ENCODE data around the gene ALDH1A2.

Gene ALDH1A2

GRCh38 chr15:58096529-58097084 is 31.1 kb upstream of the ALDH1A2 start:
- Histone ChIP-seq H3K4me1 (ENCODE audit: low read depth, poor library complexity, severe bottlenecking) (no peaks in the 10 kb centered on the region), H3K27me3 (ENCODE audit: insufficient read depth, low read depth) (no peaks in the 10 kb centered on the region), H3K9ac (no peak overlapping the region), H3K4me2 (no peak overlapping the region), H3K36me3 (ENCODE audit: insufficient read depth) (no peaks in the 10 kb centered on the region), H3K79me2 (ENCODE audit: insufficient read depth, low read depth) (no peaks in the 10 kb centered on the region), H3K27ac (no peak overlapping the region), H2AFZ (ENCODE audit: low read depth) (no peak overlapping the region), H4K20me1 (ENCODE audit: insufficient read depth) (no peaks in the 10 kb centered on the region), H3K4me3 (IDR thresholded peaks at IDR 0.05; ENCODE audit: insufficient read depth, low read depth, low read length) (no peak overlapping the region)
- TF ChIP-seq CTCF (conservative IDR thresholded peaks at IDR 0.05; ENCODE audit: low read depth, low read length) = no peak

DNA sequence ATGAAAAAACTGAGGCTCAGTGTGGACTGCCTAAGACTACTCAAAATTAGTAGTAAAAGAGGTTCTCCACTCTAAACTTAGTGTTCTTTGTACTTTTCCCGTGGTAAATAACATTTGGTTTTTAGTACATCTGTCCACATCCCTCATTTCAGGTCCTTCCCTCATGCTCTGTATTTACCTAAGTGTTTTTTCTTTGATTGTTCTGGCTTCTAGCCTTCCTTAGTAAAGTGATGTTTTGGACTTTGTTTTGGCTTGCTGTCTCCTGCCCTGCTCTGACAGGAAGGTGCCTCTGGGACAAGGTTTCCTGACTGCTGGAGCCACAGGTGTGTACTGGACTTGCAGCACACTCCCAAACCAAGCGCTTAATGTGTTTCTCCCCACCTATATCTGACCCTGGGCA is 29.9 kb upstream of the ALDH1A2 start:
- H3K27ac ChIP-seq = no peak overlapping the region
- H2AFZ ChIP-seq (ENCODE audit: low read depth) = no peak overlapping the region
- TF ChIP-seq CTCF (conservative IDR thresholded peaks at IDR 0.05; ENCODE audit: low read depth, low read length) = no peak
- H3K4me1 ChIP-seq (ENCODE audit: low read depth, poor library complexity, severe bottlenecking) = no peaks in the 10 kb centered on the region
- no peaks in the 10 kb centered on the region for H3K36me3 ChIP-seq (ENCODE audit: insufficient read depth)
- no peak overlapping the region for H3K9ac ChIP-seq
- no peaks in the 10 kb centered on the region for H3K79me2 ChIP-seq (ENCODE audit: insufficient read depth, low read depth)
- H3K4me3 ChIP-seq (IDR thresholded peaks at IDR 0.05; ENCODE audit: insufficient read depth, low read depth, low read length) = no peak overlapping the region
- H4K20me1 ChIP-seq (ENCODE audit: insufficient read depth) = no peaks in the 10 kb centered on the region
- H3K4me2 ChIP-seq = no peak overlapping the region
- no peaks in the 10 kb centered on the region for H3K27me3 ChIP-seq (ENCODE audit: insufficient read depth, low read depth)

DNA sequence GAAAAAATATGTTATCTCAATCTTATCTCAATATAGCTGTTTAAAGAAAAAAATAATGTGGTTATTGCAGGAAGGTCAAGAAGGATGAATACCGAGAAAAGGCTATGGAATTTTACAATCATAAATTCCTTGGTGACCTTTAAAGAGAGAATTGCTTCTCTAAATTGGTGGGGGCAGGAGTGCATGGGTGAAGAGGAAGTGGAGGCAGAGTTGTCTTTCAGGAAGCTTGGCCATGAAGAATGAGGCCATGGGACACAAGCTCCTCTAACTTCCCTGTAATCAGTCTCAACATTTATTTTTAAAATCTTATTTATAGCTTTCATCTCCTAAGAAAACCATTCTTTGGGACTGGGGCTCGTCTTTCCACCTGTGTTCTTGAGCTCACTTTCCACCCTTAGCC is 22.4 kb upstream of the ALDH1A2 start:
- no peaks in the 10 kb centered on the region for H4K20me1 ChIP-seq (ENCODE audit: insufficient read depth)
- H2AFZ ChIP-seq (ENCODE audit: low read depth) = no peak overlapping the region
- H3K79me2 ChIP-seq (ENCODE audit: insufficient read depth, low read depth) = no peaks in the 10 kb centered on the region
- H3K9ac ChIP-seq = no peak overlapping the region
- no peak for TF ChIP-seq CTCF (conservative IDR thresholded peaks at IDR 0.05; ENCODE audit: low read depth, low read length)
- H3K4me1 ChIP-seq (ENCODE audit: low read depth, poor library complexity, severe bottlenecking) = no peaks in the 10 kb centered on the region
- H3K27ac ChIP-seq = no peak overlapping the region
- H3K36me3 ChIP-seq (ENCODE audit: insufficient read depth) = no peaks in the 10 kb centered on the region
- no peak overlapping the region for H3K4me3 ChIP-seq (IDR thresholded peaks at IDR 0.05; ENCODE audit: insufficient read depth, low read depth, low read length)
- no peaks in the 10 kb centered on the region for H3K27me3 ChIP-seq (ENCODE audit: insufficient read depth, low read depth)
- no peak overlapping the region for H3K4me2 ChIP-seq

DNA sequence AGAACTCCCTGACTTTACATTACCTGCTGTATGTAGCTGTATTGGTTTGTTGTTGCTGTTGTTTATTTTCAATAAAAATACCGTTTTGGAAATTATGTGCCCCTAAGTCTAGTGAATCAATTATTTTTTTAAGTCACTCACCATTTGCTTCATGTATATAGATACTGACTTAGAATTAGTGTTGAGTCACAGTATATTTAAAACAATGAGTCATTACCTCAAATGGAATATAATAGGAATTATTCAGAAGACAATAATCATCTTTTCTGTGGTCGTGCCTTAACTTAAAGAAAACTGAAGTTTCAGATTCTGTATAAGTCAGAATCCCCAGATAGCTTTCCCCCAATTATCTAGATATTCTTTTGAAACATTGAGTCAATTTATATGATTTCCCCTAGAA is 21.0 kb upstream of the ALDH1A2 start:
- H3K27ac ChIP-seq = no peak overlapping the region
- H3K4me2 ChIP-seq = no peak overlapping the region
- H4K20me1 ChIP-seq (ENCODE audit: insufficient read depth) = no peaks in the 10 kb centered on the region
- H2AFZ ChIP-seq (ENCODE audit: low read depth) = no peak overlapping the region
- H3K27me3 ChIP-seq (ENCODE audit: insufficient read depth, low read depth) = no peaks in the 10 kb centered on the region
- no peak overlapping the region for H3K9ac ChIP-seq
- no peaks in the 10 kb centered on the region for H3K79me2 ChIP-seq (ENCODE audit: insufficient read depth, low read depth)
- TF ChIP-seq CTCF (conservative IDR thresholded peaks at IDR 0.05; ENCODE audit: low read depth, low read length) = no peak
- no peak overlapping the region for H3K4me3 ChIP-seq (IDR thresholded peaks at IDR 0.05; ENCODE audit: insufficient read depth, low read depth, low read length)
- H3K36me3 ChIP-seq (ENCODE audit: insufficient read depth) = no peaks in the 10 kb centered on the region
- H3K4me1 ChIP-seq (ENCODE audit: low read depth, poor library complexity, severe bottlenecking) = no peaks in the 10 kb centered on the region
